ENCODE data around the gene A3GALT2. TPM values are rescaled to one million over a fixed set of nuclear protein-coding genes. Genes with fewer than 3 reads are reported as not detected.

Gene A3GALT2
- total and polyA plus RNA-seq, 9 of the 15 experiments (the other 6 are each of a cell fraction or from before 2014, with no cell fraction given): not detected

- H3K27me3 ChIP-seq (ENCODE audit: control insufficient read depth in 2 of 2, insufficient read depth in 2 of 2, low read length in 2 of 2): peaks cover 34 to 61% of the 10 kb centered on the region in 2 experiments
- in situ Hi-C loops (cut with MboI): no loop called here
- no peak for TF ChIP-seq ZNF280A (IDR thresholded peaks at IDR 0.05; ENCODE audit: low read depth, partially characterized antibody)
- TF ChIP-seq RBM17 (IDR thresholded peaks at IDR 0.05; ENCODE audit: borderline replicate concordance, low read depth, low read length): no peak
- TF ChIP-seq RBM34 (IDR thresholded peaks at IDR 0.05; ENCODE audit: borderline replicate concordance, insufficient read depth, low read length): no peak
- TF ChIP-seq HNRNPLL (IDR thresholded peaks at IDR 0.05; ENCODE audit: low read depth, low read length, poor library complexity, severe bottlenecking): no peak
- peak in 1 of 2 experiments; percentile 20; a peak in 1 of 4 replicates for TF ChIP-seq NRF1 (conservative IDR thresholded peaks at IDR 0.05 in 1 of 2, IDR thresholded peaks at IDR 0.05 in 1 of 2)
- no peak for TF ChIP-seq ARID3A (IDR thresholded peaks at IDR 0.05; ENCODE audit: borderline replicate concordance, low read depth, low read length)
- H4K20me1 ChIP-seq (replicated peaks; ENCODE audit: control insufficient read depth, insufficient read depth, low read length): peaks cover 15% of the 10 kb centered on the region
- H3K4me2 ChIP-seq (ENCODE audit: insufficient read depth, low read length): no peak overlapping the region
- no TSS peak for BruUV-seq (replicated peaks)
- ATAC-seq (no peak), FAIRE-seq (peak; percentile 49), DNase-seq (ENCODE audit: extremely low read depth in 1 of 4, low spot score in 3 of 4) (no peak)
- 2% methylated on average over 9 of the region's 9 CpGs for WGBS (ENCODE audit: insufficient coverage, low coverage, missing lambda C conversion rate)
- CTCF ChIA-PET (ENCODE audit: low intra/inter-chr PET ratio): no interaction called here
- no peak overlapping the region for H3K4me3 ChIP-seq
- intact Hi-C loops (cut with micrococcal nuclease): no loop called here
- H3K27ac ChIP-seq (ENCODE audit: extremely low read depth, low read depth, low read length): no peak overlapping the region
- no peaks in the 10 kb centered on the region for H3K9me3 ChIP-seq (replicated peaks; ENCODE audit: control insufficient read depth, insufficient read depth, low read depth, low read length)
- H3K9ac ChIP-seq (ENCODE audit: insufficient read depth in 1 of 2, low read depth in 2 of 2, low read length in 2 of 2): no peak overlapping the region
- no peak overlapping the region for H2AFZ ChIP-seq (ENCODE audit: low read depth, low read length)
- no peaks in the 10 kb centered on the region for H3K9me1 ChIP-seq (ENCODE audit: control insufficient read depth, insufficient read depth, low read length)
- no peaks in the 10 kb centered on the region for H3K4me1 ChIP-seq (replicated peaks in 1 of 2; ENCODE audit: control insufficient read depth in 2 of 2, insufficient read depth in 2 of 2, low read length in 2 of 2)
- H3K36me3 ChIP-seq (ENCODE audit: control insufficient read depth, insufficient read depth, low read length): peaks cover 16% of the 10 kb centered on the region; the same call in 2 of the 3 replicates
- POLR2A ChIA-PET: interaction anchor here (0.8 kb wide), 1 partner anchor 11 kb away, joined by 5 read pairs; no protein-coding TSS in a partner anchor
- H3K79me2 ChIP-seq (ENCODE audit: control insufficient read depth, insufficient read depth, low read length): no peaks in the 10 kb centered on the region
These were observed 1.5 kb downstream of the A3GALT2 start for GRCh38 chr1:33319186-33319948.
